Measurements from ENCODE around the gene CILP. TPM values are rescaled to one million over a fixed set of nuclear protein-coding genes. Genes with fewer than 3 reads are reported as not detected.

Gene CILP
- total and polyA plus RNA-seq, 2 of the 13 experiments (the other 11 are each of a cell fraction or from before 2014, with no cell fraction given) = 0.03 TPM; not detected in 1

- POLR2A ChIA-PET = interaction anchor here (2.1 kb wide), 1 partner anchor 14 kb away, joined by 5 read pairs; the partner anchor contains the start of gene PDCD7
- ATAC-seq (no peak), FAIRE-seq (no peak)
Observed at GRCh38 chr15:65147902-65148301, 63.4 kb downstream of the CILP start.

More at GRCh38 chr15:65147902-65148301, 63.4 kb downstream of the CILP start:
- CTCF ChIA-PET (ENCODE audit: low intra/inter-chr PET ratio, low total read pairs) = no interaction called here
- TF ChIP-seq SMAD9 (CRISPR knock-in tag; IDR thresholded peaks at IDR 0.05) = no peak
- TF ChIP-seq SP5 (CRISPR knock-in tag; IDR thresholded peaks at IDR 0.05; ENCODE audit: borderline replicate concordance, low read depth) = no peak
- no peak for TF ChIP-seq ZNF280B (CRISPR knock-in tag; IDR thresholded peaks at IDR 0.05; ENCODE audit: borderline replicate concordance)
- TF ChIP-seq ZNF512 (CRISPR knock-in tag; IDR thresholded peaks at IDR 0.05) = no peak
- TF ChIP-seq MXD4 (CRISPR knock-in tag; IDR thresholded peaks at IDR 0.05) = no peak
- no peak for TF ChIP-seq MTA3 (CRISPR knock-in tag; IDR thresholded peaks at IDR 0.05)
- no peak for TF ChIP-seq ZEB1 (IDR thresholded peaks at IDR 0.05; ENCODE audit: insufficient replicate concordance, low read depth)
- no peak for TF ChIP-seq SNRNP70 (IDR thresholded peaks at IDR 0.05; ENCODE audit: low read depth, low read length)
- no peak for TF ChIP-seq AKAP8 (CRISPR knock-in tag; IDR thresholded peaks at IDR 0.05)
- no peak for TF ChIP-seq TAF1 (CRISPR knock-in tag; IDR thresholded peaks at IDR 0.05)
- Histone ChIP-seq H3K27ac (ENCODE audit: extremely low read length, insufficient read depth, low read length) (no peak overlapping the region), H3K9ac (ENCODE audit: insufficient read depth, low read depth, low read length) (no peak overlapping the region), H3K79me2 (ENCODE audit: insufficient read depth, low read length) (no peaks in the 10 kb centered on the region), H2AFZ (ENCODE audit: low read length) (no peak overlapping the region), H3K4me1 (ENCODE audit: insufficient read depth, low read length) (no peaks in the 10 kb centered on the region), H3K27me3 (ENCODE audit: control insufficient read depth in 1 of 2, insufficient read depth in 2 of 2, low read length in 2 of 2) (no peaks in the 10 kb centered on the region), H3K36me3 (replicated peaks in 1 of 2; ENCODE audit: control insufficient read depth in 1 of 2, insufficient read depth in 2 of 2, low read length in 2 of 2) (peaks cover 0 to 11% of the 10 kb centered on the region in 2 experiments; a peak in 2 of 5 replicates), H4K20me1 (ENCODE audit: insufficient read depth, low read length) (no peaks in the 10 kb centered on the region), H3K4me2 (ENCODE audit: low read depth, low read length) (no peak overlapping the region), H3K9me3 (ENCODE audit: low read length) (no peaks in the 10 kb centered on the region), H3K4me3 (replicated peaks in 1 of 3; ENCODE audit: insufficient read depth in 1 of 3, low read depth in 2 of 3, low read length in 3 of 3) (no peak overlapping the region)
- 95% methylated on average over 3 of the region's 3 CpGs for WGBS (ENCODE audit: low lambda C conversion rate)
- no TSS peak for BruUV-seq (replicated peaks)
- intact Hi-C loops (cut with micrococcal nuclease; ENCODE audit: unreplicated experiment) (no loop called here), in situ Hi-C loops (cut with HindIII; ENCODE audit: extremely low pct_ligation_motif_present, low pct_unique_long_range_greater_than_20kb) (no loop called here)
- DNase-seq (ENCODE audit: low spot score) = no peak
